T follicular helper cell (primary cell): Measurements from ENCODE around the gene LTBP3.
"Not testable (repeated sequence)": the region's sequence is repeated elsewhere in the genome, so short reads cannot be mapped to it uniquely, and the experiment has no call there.

Experiments used
- DNase-seq: peaks from one replicate; pipeline ENCODE4 v3.0.0-alpha.2; 2020; ENCODE audit warnings: low read depth

The LTBP3 gene

DNA sequence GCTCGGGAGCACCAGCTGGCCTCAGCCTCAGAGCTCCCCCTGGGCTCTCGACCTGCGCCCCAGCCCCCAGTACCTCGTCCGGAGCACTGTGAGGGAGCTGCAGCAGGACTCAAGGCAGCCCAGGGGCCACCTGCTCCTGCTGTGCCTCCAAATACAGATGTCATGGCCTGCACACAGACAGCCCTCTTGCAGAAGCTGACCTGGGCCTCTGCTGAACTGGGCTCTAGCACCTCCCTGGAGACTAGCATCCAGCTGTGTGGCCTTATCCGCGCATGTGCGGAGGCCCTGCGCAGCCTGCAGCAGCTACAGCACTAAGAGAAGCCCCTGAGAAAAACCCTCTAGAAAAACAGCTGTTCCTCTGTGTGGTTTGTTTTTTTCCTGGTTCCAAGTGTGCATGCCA is 13.3 kb upstream of the LTBP3 start:
- no peak for DNase-seq

DNA sequence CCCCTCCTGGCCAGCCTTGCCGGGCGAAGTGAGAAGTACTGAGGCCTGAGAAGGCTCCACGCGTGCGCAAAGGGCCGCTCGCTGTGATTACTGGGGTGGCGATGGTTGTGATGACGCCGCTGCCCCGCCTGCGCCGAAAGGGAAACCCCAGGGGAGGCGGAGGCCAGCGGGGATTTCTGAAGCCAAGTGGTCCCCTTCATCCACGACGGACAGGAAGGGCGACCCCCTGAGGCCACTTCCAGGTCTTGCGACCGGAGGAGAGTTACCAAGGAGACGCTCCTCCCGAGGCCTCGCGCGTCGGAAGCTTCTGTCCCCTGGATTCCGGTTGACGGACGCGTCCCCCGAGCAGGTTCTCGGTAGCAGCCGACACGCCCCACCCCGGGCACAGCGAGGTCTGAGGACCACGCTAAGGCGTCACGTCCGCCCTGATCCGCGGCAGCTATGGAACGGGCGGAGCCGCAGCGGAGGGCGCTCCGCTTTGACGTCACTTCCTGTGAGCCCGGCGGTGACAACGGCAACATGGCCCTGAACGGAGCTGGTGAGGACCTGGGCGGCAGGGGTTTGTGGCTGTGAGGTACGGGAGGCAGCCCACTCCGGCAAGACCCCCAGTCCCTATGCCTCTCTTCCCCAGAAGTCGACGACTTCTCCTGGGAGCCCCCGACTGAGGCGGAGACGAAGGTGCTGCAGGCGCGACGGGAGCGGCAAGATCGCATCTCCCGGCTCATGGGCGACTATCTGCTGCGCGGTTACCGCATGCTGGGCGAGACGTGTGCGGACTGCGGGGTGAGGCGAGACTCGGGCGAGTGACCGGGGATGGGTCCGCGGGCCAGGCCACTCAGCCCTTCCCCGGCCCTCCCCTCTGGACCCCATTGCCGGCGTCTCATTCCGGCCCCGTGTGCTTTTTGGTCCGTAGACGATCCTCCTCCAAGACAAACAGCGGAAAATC is 12.1 kb upstream of the LTBP3 start, which contains the start of gene ZNRD2:
ZNRD2 (plus strand) TSS at position 505 of the 946 bp plus-strand sequence; CDS start at position 520, 15 bp downstream.
- DNase-seq, result peak; percentile 97

DNA sequence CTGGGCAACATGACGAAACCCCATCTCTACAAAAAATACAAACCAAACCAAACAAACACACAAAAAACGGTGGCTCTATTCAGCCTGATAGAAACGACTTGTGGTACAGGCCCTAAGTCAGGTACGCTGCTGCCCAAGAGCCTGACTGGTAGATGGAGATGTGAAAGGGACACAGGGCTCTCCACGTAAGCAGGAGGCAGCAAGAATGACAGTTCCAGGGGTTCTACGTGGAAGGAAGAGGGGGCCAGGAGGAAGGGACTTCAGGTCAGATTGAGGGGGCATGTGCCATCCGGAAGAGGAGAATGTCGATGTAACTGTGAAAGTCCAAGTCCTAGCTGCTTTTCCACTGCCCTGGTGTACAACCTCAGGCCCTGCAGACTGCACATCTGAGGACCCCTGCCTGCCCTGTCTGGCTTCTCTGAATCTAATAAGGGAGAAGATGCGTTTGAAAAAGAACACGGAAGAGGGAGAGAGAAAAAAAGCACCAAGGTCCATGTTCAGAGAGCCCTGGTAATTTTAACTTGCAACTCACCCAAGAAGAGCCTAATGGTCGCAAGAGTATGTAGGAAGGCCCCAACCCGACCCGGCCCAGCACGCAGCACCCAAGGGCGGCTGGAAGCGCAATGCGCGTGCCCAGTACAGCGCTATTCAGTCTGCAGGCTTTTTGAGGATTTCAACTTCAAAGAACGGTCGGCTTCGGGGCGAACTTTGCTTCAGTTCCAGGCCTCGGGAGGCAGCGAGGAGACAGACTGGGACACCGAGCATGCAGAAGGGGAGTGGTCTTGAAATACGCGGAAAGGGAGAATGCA is 11.2 kb upstream of the LTBP3 start:
- DNase-seq, result peak; percentile 59

DNA sequence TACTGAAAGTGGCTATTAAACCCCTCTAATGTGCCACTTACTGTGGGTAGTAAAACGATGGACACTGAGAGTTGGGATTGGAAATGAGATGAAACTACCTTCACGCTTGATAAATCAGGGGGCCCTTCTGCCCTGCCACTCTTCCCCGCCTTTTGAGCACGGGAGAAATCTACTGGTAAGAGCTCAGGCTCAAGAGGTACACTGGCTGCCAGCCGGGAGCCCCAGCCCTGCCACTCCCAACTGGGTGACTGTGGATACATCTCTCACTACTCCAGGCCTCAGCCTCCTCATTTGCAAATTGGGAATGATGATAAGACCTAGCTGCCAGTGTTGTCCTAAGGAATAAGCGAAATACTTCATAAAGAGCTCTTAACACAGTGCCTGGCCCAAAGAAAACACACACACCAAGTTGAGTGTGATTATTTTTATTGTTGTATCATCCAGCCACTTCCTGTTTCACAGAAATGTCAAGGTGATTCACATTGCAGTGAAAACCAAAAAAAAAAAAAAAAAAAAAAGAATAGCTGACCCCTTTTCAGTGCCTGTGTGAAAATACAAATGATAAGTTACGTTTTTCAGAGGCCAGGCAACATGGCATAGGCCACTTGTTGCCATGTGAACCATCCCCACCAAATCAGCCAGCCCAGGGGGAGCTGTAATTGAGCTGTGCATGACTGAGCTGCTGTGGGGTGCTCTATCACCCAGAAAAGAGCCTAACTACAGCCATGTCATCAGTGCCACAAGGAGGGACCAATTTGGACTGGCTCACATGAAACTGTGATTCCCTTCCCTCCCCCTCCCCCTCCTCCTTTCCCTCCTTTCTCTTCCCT is 7.7 kb upstream of the LTBP3 start:
- no peak for DNase-seq

DNA sequence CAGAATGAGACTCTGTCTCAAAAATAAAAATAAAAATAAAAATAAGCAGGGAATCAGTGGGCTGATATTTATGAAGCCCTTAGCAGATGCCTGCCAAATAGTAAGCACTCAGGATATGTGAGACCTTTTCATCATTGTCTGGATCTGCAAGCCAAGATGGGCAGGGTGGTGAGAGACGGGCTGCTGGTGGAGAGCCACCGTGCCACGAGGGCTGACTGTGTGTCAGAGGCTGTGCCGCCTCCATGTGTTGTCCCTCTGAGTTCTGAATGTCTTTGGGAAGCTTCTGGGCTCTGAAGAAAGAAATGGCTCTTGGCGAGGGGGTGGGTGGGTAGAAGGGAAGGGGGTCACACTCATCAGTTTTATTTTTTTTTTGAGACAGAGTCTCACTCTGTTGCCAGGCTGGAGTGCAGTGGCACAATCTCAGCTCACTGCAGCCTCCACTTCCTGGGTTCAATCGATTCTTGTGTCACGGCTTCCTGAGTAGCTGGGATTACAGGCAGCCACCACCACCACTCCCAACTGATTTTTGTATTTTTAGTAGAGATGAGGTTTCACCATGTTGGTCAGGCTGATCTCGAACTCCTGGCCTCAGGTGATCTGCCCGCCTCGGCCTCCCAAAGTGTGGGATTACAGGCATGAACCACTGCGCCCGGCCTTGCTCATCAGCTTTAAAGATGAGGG is 6.9 kb upstream of the LTBP3 start:
- not testable (repeated sequence) for DNase-seq

DNA sequence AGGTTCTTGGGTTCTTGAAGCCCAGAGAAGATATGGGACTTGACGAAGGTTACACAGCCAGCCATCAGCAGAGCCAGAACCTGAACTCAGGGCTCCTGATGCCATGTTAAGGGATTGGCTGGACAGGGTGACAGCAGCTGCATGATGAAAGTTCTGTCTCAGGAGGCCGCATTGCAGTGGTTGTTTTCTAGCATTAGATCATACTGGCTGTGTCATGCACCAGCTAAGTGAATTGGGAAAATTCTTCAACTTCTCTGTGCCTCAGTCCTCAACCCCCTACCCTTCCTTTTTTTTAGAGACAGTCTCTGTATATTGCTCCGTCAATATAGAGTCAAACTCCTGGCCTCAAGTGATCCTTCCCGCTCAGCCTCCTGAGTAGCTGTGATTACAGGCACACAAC is 5.4 kb upstream of the LTBP3 start:
- no peak for DNase-seq

DNA sequence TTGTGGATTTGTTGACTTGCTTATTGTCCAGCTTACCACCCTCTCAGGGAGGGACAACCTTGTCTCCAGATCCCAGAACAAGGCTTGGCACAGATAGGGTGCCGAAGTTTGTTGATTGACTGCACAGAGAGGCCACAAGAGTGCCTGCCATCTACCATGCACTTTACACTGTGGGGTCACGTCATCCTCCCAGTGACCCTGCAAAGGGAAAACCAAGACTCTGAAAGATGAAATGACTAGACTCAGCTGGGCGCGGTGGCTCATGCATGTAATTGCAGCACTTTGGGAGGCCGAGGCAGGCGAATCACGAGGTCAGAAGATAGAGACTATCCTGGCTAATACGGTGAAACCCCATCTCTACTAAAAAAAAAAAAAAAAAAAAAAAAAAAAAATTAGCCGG is 4.6 kb upstream of the LTBP3 start:
- no peak for DNase-seq

DNA sequence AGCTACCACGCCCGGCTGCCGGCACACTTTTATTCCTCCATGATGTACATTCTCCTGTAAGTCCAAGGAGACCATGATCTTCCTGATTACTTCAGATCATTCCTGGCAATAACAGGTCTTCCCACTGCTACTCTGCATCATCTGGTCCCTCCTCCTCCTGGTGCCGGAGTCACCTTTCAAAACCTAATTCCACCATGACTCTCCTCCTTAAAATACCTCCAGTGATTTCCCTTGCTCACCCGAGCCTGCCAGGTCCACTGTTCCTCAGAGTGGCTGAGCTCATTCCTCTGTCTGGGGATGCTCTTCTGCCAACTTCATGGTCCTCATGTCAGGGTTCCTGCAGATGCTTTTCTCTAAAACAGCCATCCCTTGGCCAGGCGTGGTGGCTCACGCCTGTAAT is 3.9 kb upstream of the LTBP3 start:
- no peak for DNase-seq

DNA sequence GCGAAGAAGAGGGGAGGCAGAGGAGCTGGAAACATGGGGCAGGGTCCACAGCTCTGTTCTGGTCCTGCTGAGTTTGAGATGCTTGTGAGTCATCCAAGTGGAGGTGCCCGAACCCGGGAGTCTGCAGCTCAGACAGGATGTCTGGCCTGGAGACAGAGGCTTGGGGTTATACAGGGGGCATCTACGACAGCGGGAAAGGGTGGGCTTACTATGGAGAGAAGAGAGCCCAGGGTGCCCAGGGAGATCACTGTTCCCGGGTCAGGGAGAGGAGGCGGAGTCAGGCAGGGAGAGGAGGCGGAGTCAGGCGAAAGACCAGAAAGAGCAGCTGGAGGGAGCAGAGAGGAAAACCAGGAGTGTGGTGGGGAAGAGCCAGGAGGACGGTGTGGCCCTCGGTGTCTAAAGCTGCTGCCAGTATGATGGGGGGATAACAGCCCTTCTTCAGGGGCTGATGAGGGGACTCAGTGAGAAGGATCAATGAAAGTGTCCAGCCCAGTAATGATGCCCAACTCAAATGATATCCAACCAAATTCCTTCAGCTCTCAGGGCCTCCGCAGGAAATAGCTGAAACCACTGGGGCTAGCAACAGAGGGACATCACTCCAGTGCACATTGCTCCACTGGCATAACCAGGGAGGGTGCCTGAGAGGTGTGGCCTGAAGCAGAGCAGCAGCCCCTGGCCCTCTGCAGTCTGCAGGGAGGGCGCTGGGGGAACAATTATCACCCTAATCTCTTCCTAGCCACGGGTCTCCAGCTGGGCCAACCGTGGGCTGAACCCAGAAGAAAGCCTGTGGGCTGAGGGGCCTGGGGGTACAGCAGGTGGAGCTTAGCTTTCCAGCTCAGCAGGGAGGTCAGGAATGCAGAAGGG is 2.6 kb upstream of the LTBP3 start:
- DNase-seq, result no peak

DNA sequence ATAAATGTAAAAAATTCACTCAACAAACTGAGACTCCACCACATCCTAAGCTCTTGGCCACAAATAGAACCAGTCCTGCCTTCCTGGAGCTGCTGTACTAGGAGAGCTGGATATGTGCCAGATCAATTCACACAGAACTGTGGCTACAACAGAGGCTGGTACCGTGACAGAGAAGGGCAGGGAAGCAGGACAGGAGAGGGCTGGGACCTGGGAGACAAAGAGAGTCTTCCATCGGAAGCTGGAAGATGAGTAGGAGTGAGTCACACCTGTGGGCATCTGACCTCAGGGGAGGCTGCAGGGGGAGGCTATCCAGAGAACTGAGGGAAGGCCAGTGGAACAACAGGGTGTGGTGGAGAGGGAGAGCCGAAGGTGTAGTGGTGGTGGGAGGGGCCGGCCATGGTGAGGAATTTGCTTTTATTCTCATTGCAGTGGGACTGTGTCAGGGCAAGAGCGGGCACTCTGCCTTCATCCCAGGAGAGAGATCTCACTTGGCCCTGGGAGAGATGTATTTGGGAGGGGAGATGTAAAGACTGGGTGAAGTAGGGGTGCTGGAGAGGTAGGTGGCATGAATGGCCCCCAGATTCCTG is 1.9 kb upstream of the LTBP3 start:
- DNase-seq, result no peak

DNA sequence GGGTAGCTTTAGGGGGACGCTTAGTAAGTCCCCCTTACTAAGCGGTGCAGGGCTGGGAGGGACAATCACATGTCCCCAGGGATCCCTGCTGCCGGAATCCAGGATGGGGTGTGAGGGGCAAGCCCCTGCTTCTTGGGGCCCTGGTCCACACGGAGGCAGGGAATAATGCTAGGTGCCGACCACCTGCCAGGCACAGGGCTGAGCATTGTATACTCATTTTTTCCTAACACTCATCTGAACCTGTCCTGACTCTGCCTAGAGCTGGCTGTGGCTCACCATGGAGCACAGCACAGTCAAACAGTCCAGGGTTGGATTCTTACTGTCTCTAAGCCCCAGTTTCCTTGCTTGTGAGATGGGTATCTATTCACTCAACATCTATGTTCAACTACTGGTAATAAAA is 1.4 kb upstream of the LTBP3 start:
- no peak for DNase-seq

DNA sequence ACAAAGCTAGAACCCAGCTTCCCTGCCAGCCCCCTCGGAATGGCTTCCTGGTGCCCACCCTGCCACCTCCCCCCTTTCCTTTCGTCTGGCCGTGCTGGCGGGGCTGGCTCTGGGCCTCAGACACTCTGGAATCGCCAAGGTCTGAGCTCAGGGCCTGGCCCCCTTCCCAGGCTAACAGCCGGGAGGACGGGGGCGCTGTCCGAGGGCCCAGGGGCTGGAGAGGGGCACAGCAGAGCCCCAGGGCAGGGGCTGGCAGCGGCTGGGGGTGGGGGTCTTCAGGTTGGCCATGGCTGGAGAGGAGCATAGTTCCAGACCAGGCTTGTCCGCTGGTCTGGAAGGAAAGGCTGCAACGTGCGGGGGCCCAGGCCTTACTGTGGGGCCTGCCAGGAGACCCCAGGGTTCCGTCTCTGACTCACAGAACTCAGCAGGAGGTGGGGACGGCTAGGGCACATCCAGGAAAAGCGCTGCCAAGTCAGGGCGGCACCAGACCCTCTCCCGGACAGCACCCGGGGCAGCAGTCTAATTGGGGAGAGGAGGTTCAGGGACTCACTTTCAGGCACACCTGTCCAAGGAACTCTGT is 861 bp upstream of the LTBP3 start:
- DNase-seq, result no peak

DNA sequence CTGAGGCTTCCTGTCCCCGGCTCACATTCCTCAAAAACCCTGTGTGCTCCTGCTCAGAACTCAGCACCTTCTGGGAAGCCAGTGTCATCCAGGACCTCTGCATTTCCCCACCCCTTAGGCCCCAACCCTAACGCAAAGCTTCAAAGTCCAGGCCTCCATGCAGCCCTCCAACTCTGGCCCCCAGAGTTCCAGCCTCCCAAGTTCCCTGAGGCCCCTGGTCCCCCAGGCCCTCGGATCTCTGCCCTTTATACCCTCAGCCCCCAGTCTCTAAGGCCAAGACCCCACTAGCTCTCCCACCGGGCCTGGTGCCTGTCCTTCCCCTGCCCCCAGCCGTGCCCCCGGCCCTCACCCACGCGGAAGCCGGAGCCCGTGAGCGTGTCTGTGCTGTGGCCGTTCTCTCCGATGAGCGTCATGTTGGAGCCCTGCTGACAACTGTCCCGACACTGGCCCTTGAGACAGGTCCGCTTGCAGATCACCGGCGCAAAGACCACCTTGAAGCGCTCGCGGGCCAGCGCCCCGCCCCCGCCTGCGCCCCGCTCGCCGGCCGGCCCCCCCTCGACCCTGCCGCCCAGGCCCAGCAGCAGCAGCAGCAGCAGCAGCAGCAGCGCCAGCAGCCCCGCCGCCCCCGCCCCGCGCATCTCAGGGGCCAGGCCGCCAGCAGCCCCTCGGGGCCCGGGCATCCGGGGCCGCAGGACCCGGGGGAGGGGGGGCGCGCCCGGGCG is 718 bp downstream of the LTBP3 start:
- DNase-seq, result no peak

DNA sequence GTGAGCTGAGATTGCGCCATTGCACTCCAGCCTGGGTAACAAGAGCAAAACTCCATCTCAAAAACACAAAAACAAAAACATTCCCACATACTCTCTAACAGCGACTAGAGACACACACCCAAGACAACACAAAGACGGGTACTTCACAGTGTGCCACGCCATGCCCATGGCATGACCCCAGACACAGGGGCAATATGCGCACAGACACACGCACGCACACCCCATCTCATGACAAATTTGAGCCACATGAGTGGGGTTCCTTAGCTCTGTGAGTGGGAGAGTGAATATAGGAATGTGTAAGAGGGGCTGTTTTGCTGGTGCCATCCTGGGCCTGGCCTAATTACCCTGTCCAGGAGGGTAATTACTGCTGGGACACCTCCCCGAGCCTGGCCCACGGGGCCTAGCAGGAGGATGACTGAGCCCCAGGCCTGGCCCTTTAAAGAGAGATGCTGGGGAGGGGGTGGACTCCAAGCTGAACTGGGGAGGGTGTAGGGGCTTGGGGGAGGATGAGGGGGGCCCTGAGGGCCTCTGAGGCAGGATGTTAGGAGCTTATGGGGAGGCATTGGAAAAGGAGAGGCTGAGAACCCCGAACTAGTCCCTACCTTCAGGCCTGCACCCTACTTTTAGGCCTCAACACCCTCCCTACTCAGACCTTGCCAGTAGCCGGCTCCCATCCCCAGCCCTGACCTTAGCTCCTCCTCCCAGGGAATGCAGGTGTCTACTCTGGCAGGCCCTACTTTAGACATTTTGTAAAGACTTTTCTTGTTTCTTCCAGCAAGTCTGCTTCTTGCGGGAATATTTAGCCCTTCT is 1.5 kb downstream of the LTBP3 start:
- DNase-seq, result no peak

DNA sequence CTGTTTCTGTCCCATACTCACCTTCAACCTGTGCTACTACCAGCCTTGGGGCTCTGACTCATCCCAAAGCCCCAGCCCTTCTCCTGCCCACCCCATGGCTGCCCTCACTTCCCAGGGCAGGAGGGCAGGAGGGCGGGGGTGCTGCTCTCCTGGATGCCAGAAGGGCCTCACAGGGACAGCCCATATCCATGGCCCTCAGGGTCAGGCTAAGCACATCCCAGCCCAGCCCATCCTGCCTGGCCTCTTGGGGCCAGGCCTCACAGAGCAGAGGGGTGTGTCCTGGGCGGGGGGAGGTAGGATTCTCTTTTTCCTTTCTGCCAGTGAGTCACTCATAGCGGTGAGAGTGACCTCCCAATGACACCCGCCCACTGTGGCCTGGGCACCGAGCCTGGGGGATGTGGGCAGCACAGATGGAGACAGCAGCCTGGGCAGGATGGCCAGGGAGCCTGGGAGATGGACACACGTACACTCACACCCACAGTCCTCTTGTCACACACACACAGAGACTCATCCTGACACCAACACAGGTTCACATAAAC is 2.4 kb downstream of the LTBP3 start:
- no peak for DNase-seq

DNA sequence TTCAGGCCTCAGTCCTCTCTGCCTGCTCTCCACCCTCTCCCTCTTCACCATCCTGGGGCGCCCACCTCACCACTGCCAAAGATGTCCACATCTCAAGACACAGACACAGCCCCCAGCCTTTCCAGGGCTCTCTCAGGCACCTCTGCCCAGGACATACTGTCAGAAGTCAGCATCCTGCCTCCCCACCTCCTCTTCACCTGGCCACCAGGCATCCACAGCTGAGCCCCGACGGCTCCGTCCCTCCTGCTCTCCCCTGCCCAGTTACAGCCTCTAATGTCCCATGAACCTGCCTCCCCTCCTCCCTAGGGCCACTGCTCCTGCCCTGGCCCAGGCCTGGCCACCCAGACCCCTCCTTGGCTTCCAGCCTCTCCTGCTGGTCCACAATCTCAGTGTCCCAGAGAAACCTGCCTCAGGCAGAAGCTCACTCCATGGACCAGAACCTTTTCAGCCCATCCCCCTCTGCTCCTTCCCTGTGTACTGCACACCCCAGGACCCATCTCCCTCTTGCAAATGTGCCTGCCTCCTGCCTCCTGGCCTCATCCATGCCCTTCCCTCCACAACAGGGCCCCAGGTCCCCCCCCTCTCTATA is 3.2 kb downstream of the LTBP3 start:
- DNase-seq, result no peak

DNA sequence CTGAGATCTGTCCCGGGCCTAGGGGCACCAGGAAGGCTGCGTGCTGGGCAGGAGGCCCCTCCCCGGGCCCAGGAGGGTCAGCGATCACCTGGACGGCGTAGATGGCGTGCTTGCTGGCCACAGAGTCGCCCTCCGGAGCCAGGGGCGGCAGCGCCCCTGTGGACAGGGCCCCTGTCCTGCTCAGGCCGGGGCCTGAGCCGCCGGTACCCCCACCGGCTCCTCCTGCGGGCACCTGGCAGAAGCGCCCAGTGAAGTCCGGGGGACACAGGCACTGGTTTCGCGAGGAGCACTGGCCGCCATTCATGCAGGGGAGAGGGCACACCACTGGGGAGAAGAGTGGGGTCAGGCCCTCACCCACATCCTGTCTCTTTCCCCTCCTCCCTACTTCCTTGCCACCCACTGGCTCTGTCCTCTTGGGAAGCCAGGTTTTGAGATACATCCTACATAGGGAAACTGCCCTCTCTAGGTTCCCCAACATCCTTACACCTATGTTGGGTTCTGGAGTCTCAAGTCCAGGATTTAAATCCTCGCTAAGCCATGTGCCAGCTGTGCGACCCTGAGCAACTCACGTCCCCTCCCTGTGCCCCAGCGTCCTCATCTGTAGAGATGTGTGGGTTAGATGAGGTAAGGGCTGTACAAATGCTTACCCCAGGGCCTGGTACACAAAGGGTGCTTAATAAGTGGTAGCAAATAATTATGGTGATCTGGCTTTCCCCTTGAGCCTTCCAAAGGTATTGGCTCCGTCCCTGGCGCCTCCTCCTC is 3.9 kb downstream of the LTBP3 start:
- DNase-seq, result no peak
